DOHH2 (cell line): ENCODE data around the gene CTIF.

Experiments
- H3F3A ChIP-seq: fragments of 200-600 bp; sonication (generic), shearing (Covaris generic); 2 replicates; pipeline ENCODE4 v1.6.0; 2016; ENCODE audit warnings: antibody characterized with exemption, mild to moderate bottlenecking; ENCODE audit not compliant: control insufficient read depth, insufficient read depth
- H3K27ac ChIP-seq: fragments of 200-600 bp; sonication (generic); 2 replicates; pipeline ENCODE4 v1.5.1; 2014; ENCODE audit warnings: low read depth, mild to moderate bottlenecking, low read length, moderate library complexity
- H3K27me3 ChIP-seq: fragments of 200-600 bp; sonication (generic); 2 replicates; pipeline ENCODE4 v1.6.1; 2014; ENCODE audit warnings: mild to moderate bottlenecking, low read length, mixed read lengths; ENCODE audit not compliant: control insufficient read depth
- H3K36me3 ChIP-seq: fragments of 200-600 bp; sonication (generic); 2 replicates; pipeline ENCODE4 v1.6.1; 2014; ENCODE audit warnings: mild to moderate bottlenecking, low read length, moderate library complexity, mixed read lengths; ENCODE audit not compliant: control insufficient read depth
- H3K4me1 ChIP-seq: fragments of 200-600 bp; sonication (generic); 2 replicates; pipeline ENCODE4 v1.6.1; 2014; ENCODE audit warnings: mild to moderate bottlenecking, low read length, mixed read lengths; ENCODE audit not compliant: control insufficient read depth
- H3K4me2 ChIP-seq: fragments of 200-600 bp; sonication (generic); 2 replicates; pipeline ENCODE4 v1.6.0; 2014; ENCODE audit warnings: mild to moderate bottlenecking, low read length, moderate library complexity
- H3K4me3 ChIP-seq: fragments of 200-600 bp; sonication (generic); 2 replicates; pipeline ENCODE4 v1.5.1; 2014; ENCODE audit warnings: mild to moderate bottlenecking, low read length, mixed read lengths
- H3K79me2 ChIP-seq: fragments of 200-600 bp; sonication (generic); 2 replicates; pipeline ENCODE4 v1.6.1; 2014; ENCODE audit warnings: mild to moderate bottlenecking, low read length, mixed read lengths; ENCODE audit not compliant: control insufficient read depth
- H3K9me2 ChIP-seq: fragments of 200-600 bp; sonication (generic); replicated peaks from 2 replicates; pipeline ENCODE4 v1.6.1; 2014; ENCODE audit warnings: mild to moderate bottlenecking, low read length, mixed read lengths; ENCODE audit not compliant: control insufficient read depth
- H3K9me3 ChIP-seq: fragments of 200-600 bp; sonication (generic); 2 replicates; pipeline ENCODE4 v1.6.1; 2014; ENCODE audit warnings: antibody characterized with exemption, low read length, mixed read lengths; ENCODE audit not compliant: control insufficient read depth, insufficient read depth
- H4K20me1 ChIP-seq: fragments of 200-600 bp; sonication (generic); 2 replicates; pipeline ENCODE4 v1.6.0; 2014; ENCODE audit warnings: low read depth, mild to moderate bottlenecking, antibody characterized with exemption, low read length, moderate library complexity; ENCODE audit not compliant: control insufficient read depth, insufficient read depth
- EZH2phosphoT487 ChIP-seq: fragments of 200-600 bp; sonication (generic); IDR thresholded peaks from 2 replicates; pipeline ENCODE4 v1.6.1; 2017; ENCODE audit warnings: borderline replicate concordance, mild to moderate bottlenecking, antibody characterized with exemption, low read length, moderate library complexity, mixed read lengths
- TF ChIP-seq, protein P1 (sequence below): fragments of 200-600 bp; sonication (generic); IDR thresholded peaks from one replicate; pipeline ENCODE4 v1.5.1; 2014; ENCODE audit warnings: antibody characterized with exemption, mild to moderate bottlenecking, low read depth, low read length; ENCODE audit not compliant: poor library complexity, severe bottlenecking

Gene CTIF

GRCh38 chr18:48609820-48610815 lies 71.3 kb downstream of the CTIF start:
- H3K4me1 ChIP-seq = peaks cover 15% of the 10 kb centered on the region
- H3K27ac ChIP-seq = no peak overlapping the region
- no peaks in the 10 kb centered on the region for H3K9me2 ChIP-seq
- no peak overlapping the region for H3K4me2 ChIP-seq
- no peaks in the 10 kb centered on the region for H3K79me2 ChIP-seq
- no peaks in the 10 kb centered on the region for H4K20me1 ChIP-seq
- H3F3A ChIP-seq = no peaks in the 10 kb centered on the region
- H3K36me3 ChIP-seq = no peaks in the 10 kb centered on the region
- no peaks in the 10 kb centered on the region for H3K27me3 ChIP-seq
- TF ChIP-seq, protein P1, sequence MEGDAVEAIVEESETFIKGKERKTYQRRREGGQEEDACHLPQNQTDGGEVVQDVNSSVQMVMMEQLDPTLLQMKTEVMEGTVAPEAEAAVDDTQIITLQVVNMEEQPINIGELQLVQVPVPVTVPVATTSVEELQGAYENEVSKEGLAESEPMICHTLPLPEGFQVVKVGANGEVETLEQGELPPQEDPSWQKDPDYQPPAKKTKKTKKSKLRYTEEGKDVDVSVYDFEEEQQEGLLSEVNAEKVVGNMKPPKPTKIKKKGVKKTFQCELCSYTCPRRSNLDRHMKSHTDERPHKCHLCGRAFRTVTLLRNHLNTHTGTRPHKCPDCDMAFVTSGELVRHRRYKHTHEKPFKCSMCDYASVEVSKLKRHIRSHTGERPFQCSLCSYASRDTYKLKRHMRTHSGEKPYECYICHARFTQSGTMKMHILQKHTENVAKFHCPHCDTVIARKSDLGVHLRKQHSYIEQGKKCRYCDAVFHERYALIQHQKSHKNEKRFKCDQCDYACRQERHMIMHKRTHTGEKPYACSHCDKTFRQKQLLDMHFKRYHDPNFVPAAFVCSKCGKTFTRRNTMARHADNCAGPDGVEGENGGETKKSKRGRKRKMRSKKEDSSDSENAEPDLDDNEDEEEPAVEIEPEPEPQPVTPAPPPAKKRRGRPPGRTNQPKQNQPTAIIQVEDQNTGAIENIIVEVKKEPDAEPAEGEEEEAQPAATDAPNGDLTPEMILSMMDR = no peak
- no peak for TF ChIP-seq EZH2phosphoT487
- H3K4me3 ChIP-seq = no peak overlapping the region
- no peaks in the 10 kb centered on the region for H3K9me3 ChIP-seq

- H3K4me1 ChIP-seq = peaks cover 16% of the 10 kb centered on the region
- H3K79me2 ChIP-seq = no peaks in the 10 kb centered on the region
- H3K27ac ChIP-seq = no peak overlapping the region
- no peaks in the 10 kb centered on the region for H4K20me1 ChIP-seq
- no peaks in the 10 kb centered on the region for H3K9me2 ChIP-seq
- H3K4me3 ChIP-seq = no peak overlapping the region
- no peak for TF ChIP-seq EZH2phosphoT487
- TF ChIP-seq, protein P1 = no peak
- H3K36me3 ChIP-seq = no peaks in the 10 kb centered on the region
- no peaks in the 10 kb centered on the region for H3K27me3 ChIP-seq
- no peak overlapping the region for H3K4me2 ChIP-seq
- H3K9me3 ChIP-seq = no peaks in the 10 kb centered on the region
- no peaks in the 10 kb centered on the region for H3F3A ChIP-seq
Measured at GRCh38 chr18:48611203-48611602, 72.4 kb downstream of the CTIF start.

DNA sequence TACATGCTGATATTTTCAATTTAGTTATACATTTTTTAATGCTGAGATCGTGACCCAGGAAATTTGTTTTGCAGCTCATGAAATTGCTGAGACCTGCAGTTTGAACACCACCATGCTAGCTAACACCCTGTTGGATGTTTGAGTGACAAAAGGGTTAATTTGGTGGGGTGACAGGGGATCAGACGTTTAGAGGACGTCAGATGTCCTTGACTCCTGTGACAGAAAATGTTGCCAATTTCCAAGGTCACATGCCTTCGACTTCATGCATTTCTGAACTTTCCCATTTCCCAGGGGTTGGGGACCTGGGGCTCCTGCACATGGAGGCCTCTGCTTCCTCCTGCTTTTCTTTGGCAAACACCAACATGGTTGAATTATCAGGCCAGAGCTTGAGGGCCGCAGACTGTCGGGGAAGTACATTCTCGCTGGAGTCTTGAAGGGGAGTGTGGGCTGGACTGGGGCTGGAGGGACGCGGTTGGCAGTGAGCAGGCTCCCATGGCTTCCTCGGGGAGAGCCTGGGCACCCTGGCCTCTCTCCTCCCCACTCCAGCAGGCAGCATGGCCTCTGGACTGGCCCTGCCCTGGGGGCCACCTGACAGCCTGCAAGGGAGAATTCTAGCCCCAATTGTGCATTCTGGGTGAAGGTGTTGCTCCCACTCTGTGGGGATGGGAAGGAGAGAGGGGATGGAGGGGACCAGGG lies 73.1 kb downstream of the CTIF start:
- H3K27ac ChIP-seq = no peak overlapping the region
- H3K9me2 ChIP-seq = no peaks in the 10 kb centered on the region
- no peak overlapping the region for H3K4me2 ChIP-seq
- no peaks in the 10 kb centered on the region for H3K9me3 ChIP-seq
- H3K27me3 ChIP-seq = no peaks in the 10 kb centered on the region
- H3K36me3 ChIP-seq = no peaks in the 10 kb centered on the region
- H3K79me2 ChIP-seq = no peaks in the 10 kb centered on the region
- no peak for TF ChIP-seq EZH2phosphoT487
- TF ChIP-seq, protein P1 = no peak
- no peak overlapping the region for H3K4me3 ChIP-seq
- no peaks in the 10 kb centered on the region for H3F3A ChIP-seq
- H3K4me1 ChIP-seq = peaks cover 16% of the 10 kb centered on the region
- 0 out of 2 replicates have a peak, but pooled peaks cover 2% of the 10 kb centered on the region for H4K20me1 ChIP-seq
